Large intestine (tissue), 3 donors: ENCODE measurements around the gene IQGAP1. TPM values are rescaled to one million over a fixed set of nuclear protein-coding genes. Genes with fewer than 3 reads are reported as not detected.

ENCODE experiments used
- DNase-seq, 2 donors: peaks; one replicate each; pipeline versions ENCODE4 v3.0.0 to v3.0.0-alpha.2; 2013
- H3K27ac ChIP-seq: one replicate; pipeline ENCODE4 v1.5.1; 2013; ENCODE audit warnings: low read length
- H3K27me3 ChIP-seq: 2 replicates; pipeline ENCODE4 v1.6.1; 2013; ENCODE audit warnings: low read length; ENCODE audit not compliant: control insufficient read depth, insufficient read depth
- H3K36me3 ChIP-seq: 2 replicates; pipeline ENCODE4 v1.6.1; 2013; ENCODE audit warnings: low read length; ENCODE audit not compliant: control insufficient read depth, insufficient read depth
- H3K4me1 ChIP-seq: one replicate; pipeline ENCODE4 v1.6.1; 2013; ENCODE audit warnings: low read length; ENCODE audit not compliant: control insufficient read depth, insufficient read depth
- H3K4me3 ChIP-seq: one replicate; pipeline ENCODE4 v1.5.1; 2013; ENCODE audit warnings: low read length
- H3K9me3 ChIP-seq: one replicate; pipeline ENCODE4 v1.6.1; 2013; ENCODE audit warnings: mild to moderate bottlenecking, low read depth, low read length, moderate library complexity; ENCODE audit not compliant: control insufficient read depth
- WGBS: methylation state at CpG from one replicate; pipeline ENCODE4 v1.1.5; 2013; ENCODE audit warnings: low lambda C conversion rate; ENCODE audit not compliant: insufficient coverage; 5-methylcytosine and 5-hydroxymethylcytosine counted together
- polyA plus RNA-seq: library from polyadenylated mRNA; unstranded; fragments of 120-200 nt; gene quantifications from one replicate; pipeline ENCODE4 v1.2.1, GENCODE V29; 2013

IQGAP1 gene
- polyA plus RNA-seq, 1 donor = 90.9 TPM

- Histone ChIP-seq H3K27me3 (no peaks in the 10 kb centered on the region), H3K9me3 (no peaks in the 10 kb centered on the region), H3K4me1 (no peaks in the 10 kb centered on the region), H3K36me3 (peaks cover 77% of the 10 kb centered on the region), H3K27ac (no peak overlapping the region), H3K4me3 (no peak overlapping the region)
- WGBS = no CpG with 5 or more reads among the region's 3 CpGs
- DNase-seq = no peak
Measured at GRCh38 chr15:90481023-90481422, 93.0 kb downstream of the IQGAP1 start.

- WGBS = 43% methylated on average over 2 of the region's 7 CpGs
- peaks cover 79% of the 10 kb centered on the region for H3K36me3 ChIP-seq
- H3K27ac ChIP-seq = no peak overlapping the region
- no peaks in the 10 kb centered on the region for H3K27me3 ChIP-seq
- no peaks in the 10 kb centered on the region for H3K9me3 ChIP-seq
- H3K4me3 ChIP-seq = no peak overlapping the region
- DNase-seq = peak; percentile 38 to 48
- H3K4me1 ChIP-seq = no peaks in the 10 kb centered on the region
Measured at GRCh38 chr15:90482124-90483011, 94.3 kb downstream of the IQGAP1 start.

GRCh38 chr15:90483012-90483307 is 94.9 kb downstream of the IQGAP1 start:
- Histone ChIP-seq H3K4me1 (no peaks in the 10 kb centered on the region), H3K27me3 (no peaks in the 10 kb centered on the region), H3K4me3 (no peak overlapping the region), H3K27ac (no peak overlapping the region), H3K36me3 (peaks cover 78% of the 10 kb centered on the region), H3K9me3 (no peaks in the 10 kb centered on the region)
- WGBS = 100% methylated on average over 1 of the region's 1 CpG
- DNase-seq = no peak

DNA sequence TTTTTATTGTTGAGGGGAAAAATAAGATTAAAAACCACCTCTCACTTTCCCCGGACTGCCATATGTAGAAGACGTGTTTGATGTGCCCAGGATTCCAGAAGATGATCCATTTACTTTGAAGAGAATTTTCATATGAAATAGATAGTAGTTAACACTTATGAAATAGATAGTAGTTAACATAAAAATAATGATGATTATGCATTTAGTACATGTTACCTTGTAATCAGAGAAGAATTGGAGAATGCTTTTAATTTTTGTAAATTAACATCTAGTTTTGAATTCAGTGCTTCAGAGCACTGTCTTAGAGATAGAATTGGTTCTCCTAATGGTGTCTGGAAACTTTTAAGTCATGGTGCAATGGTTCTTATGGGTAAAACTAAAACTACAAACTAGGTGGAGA is 95.6 kb downstream of the IQGAP1 start:
- DNase-seq = no peak
- no peak overlapping the region for H3K4me3 ChIP-seq
- H3K4me1 ChIP-seq = no peaks in the 10 kb centered on the region
- no peaks in the 10 kb centered on the region for H3K9me3 ChIP-seq
- H3K36me3 ChIP-seq = peaks cover 76% of the 10 kb centered on the region
- H3K27ac ChIP-seq = no peak overlapping the region
- no CpG with 5 or more reads among the region's 2 CpGs for WGBS
- no peaks in the 10 kb centered on the region for H3K27me3 ChIP-seq

DNA sequence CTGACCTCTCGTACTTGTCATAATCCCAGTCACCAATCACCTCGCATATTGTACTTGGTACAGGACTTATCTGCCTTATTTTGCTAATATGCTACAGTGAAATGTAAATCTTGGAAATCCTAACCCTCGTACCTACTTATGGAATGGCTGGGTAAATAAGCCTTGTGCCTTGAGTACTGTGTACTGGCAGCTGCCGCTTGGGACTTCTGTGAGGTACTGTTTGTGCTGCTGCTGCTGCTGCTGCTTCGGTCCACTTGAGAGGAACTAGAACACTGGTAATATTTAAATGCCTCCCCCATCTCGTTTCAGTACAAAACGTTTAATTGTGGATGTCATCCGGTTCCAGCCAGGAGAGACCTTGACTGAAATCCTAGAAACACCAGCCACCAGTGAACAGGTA is 99.1 kb downstream of the IQGAP1 start:
- Histone ChIP-seq H3K4me1 (no peaks in the 10 kb centered on the region), H3K9me3 (no peaks in the 10 kb centered on the region), H3K4me3 (no peak overlapping the region), H3K27ac (no peak overlapping the region), H3K36me3 (peaks cover 68% of the 10 kb centered on the region), H3K27me3 (no peaks in the 10 kb centered on the region)
- 93% methylated on average over 3 of the region's 8 CpGs for WGBS
- DNase-seq = no peak

DNA sequence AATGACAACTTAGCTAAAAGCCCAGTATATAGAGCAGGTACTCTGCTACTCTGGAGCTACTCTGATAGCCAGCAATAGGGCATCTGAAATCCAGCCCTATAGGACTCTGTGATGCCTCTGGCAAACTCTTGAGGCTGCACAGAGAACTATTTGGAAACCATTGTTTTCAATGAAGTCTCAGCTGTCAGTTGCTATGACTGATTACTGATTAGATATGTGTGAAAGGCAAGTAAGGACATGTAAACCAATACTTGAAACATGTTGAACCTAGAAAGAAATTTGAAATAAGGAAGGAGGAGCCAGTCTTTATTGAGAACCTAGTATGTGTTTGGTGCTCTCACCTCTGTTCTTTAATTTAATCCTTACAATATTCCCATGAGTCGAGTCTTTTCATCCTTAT is 101.5 kb downstream of the IQGAP1 start:
- Histone ChIP-seq H3K4me3 (no peak overlapping the region), H3K36me3 (peaks cover 66% of the 10 kb centered on the region), H3K4me1 (no peaks in the 10 kb centered on the region), H3K9me3 (no peaks in the 10 kb centered on the region), H3K27me3 (no peaks in the 10 kb centered on the region), H3K27ac (no peak overlapping the region)
- no CpG with 5 or more reads among the region's 1 CpG for WGBS
- DNase-seq = no peak

- Histone ChIP-seq H3K4me1 (no peaks in the 10 kb centered on the region), H3K27ac (no peak overlapping the region), H3K9me3 (no peaks in the 10 kb centered on the region), H3K4me3 (no peak overlapping the region), H3K36me3 (peaks cover 62% of the 10 kb centered on the region), H3K27me3 (no peaks in the 10 kb centered on the region)
- no CpG with 5 or more reads among the region's 2 CpGs for WGBS
- no peak for DNase-seq
Measured at GRCh38 chr15:90489944-90490343, 101.9 kb downstream of the IQGAP1 start.

DNA sequence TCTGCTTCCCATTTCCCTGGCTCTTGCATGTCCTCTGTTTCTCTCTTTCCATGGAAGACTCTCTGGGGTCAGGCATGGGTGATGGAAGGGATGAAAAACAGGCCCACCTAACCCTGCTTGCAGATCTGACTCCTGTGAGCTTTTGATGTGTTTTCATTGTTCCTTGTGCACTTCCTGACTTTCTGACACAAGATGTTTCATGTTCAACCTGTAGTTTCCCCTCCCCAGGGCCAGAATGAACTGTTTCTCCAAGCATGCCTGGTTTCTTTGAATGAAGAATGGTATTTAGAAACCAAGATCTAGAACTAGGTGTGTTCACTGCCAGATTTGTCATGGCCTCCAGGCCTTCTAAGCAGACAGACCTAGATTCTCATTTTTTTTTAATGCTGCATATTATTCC is 105.6 kb downstream of the IQGAP1 start:
- Histone ChIP-seq H3K36me3 (peaks cover 57% of the 10 kb centered on the region), H3K27ac (no peak overlapping the region), H3K4me3 (no peak overlapping the region), H3K9me3 (no peaks in the 10 kb centered on the region), H3K4me1 (no peaks in the 10 kb centered on the region), H3K27me3 (no peaks in the 10 kb centered on the region)
- DNase-seq = no peak

DNA sequence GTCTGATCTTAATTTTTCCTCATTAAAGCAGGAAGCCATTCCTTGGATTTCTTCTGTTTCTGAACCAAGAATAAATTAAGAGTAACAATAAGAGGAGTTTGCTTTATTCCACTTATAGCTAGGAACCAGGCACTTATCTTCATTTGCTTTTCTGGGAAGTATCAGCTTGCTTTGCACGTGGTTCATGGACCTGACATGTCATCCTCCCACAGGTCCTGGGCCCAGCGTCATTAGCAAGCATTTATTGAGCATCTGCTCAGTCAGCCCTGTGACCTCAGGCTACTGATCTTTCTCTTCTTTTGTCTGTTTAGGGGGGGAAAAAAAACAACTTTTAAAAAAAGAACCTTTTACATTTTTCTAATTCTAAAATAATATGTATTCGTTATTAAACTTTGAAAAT is 107.0 kb downstream of the IQGAP1 start:
- Histone ChIP-seq H3K4me1 (no peaks in the 10 kb centered on the region), H3K27ac (no peak overlapping the region), H3K36me3 (peaks cover 65% of the 10 kb centered on the region), H3K9me3 (no peaks in the 10 kb centered on the region), H3K27me3 (no peaks in the 10 kb centered on the region), H3K4me3 (no peak overlapping the region)
- WGBS = 100% methylated on average over 1 of the region's 3 CpGs
- no peak for DNase-seq

DNA sequence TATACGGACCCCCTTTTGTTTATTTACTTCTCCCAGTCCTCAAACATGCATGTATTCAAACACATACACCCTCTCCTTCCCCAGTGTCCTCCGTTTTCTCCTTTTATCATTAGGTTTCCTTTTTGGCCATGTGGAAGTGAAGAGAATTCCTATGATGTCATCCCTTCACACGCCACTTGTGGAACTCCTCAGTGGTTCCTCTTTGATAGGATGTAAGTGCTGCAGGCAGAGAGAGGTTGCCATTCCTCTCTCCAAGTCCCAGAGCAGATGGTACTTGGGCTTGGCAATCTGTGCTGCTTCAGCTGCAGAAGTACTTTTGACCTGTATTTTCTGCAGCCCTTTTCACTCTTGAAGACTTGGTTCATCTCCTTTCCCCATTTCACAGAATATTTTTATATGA is 108.7 kb downstream of the IQGAP1 start:
- Histone ChIP-seq H3K36me3 (peaks cover 63% of the 10 kb centered on the region), H3K27me3 (no peaks in the 10 kb centered on the region), H3K4me3 (no peak overlapping the region), H3K9me3 (no peaks in the 10 kb centered on the region), H3K4me1 (no peaks in the 10 kb centered on the region), H3K27ac (no peak overlapping the region)
- 90% methylated on average over 2 of the region's 3 CpGs for WGBS
- DNase-seq = no peak

GRCh38 chr15:90497376-90497775 is 109.3 kb downstream of the IQGAP1 start:
- no CpG with 5 or more reads among the region's 3 CpGs for WGBS
- peaks cover 62% of the 10 kb centered on the region for H3K36me3 ChIP-seq

More at GRCh38 chr15:90497376-90497775, 109.3 kb downstream of the IQGAP1 start:
- Histone ChIP-seq H3K4me1 (no peaks in the 10 kb centered on the region), H3K27me3 (no peaks in the 10 kb centered on the region), H3K27ac (no peak overlapping the region), H3K9me3 (no peaks in the 10 kb centered on the region), H3K4me3 (no peak overlapping the region)
- no peak for DNase-seq
